PC-9 (cell line): ENCODE measurements around the gene CHST11.

Source experiments
- CTCF ChIP-seq: fragments of 200-600 bp; sonication (generic); conservative IDR thresholded peaks from 2 replicates; pipeline ENCODE4 v1.6.1; 2017; ENCODE audit warnings: mixed run types, antibody characterized with exemption, mild to moderate bottlenecking, moderate library complexity
- EZH2 ChIP-seq: fragments of 200-600 bp; sonication (generic); IDR thresholded peaks from 2 replicates; pipeline ENCODE4 v1.8.0; 2017; ENCODE audit warnings: antibody characterized with exemption, low read depth

GRCh38 chr12:104801005-104801404 is 344.3 kb downstream of the CHST11 start:
- TF ChIP-seq CTCF = no peak
- TF ChIP-seq EZH2 = no peak
